Measurements from ENCODE around the gene NCK1.
A peak's percentile ranks its signal among the peaks of the same experiment; 100 is the strongest.

NCK1 gene

DNA sequence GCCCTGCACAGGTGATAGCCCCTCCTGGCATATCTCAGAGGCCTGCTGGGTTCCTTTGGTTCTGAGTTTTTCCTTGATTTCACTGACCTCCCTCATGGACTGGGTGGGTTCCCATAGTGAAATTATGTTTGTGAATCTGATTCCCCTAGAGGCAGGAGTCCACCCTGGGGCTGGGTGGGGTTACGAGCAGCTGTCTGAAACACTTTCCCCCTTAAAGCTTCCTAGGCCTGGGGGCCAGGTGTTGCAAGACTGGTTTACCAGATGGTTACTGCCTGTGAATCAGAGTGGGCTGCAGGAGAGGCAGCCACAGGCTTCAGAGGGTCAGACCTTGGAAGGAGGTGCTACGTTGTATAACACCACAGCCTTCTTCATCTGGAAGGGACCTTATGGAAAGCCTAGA lies 130.1 kb downstream of the NCK1 start:
- no peaks in the 10 kb centered on the region for H3K9me3 ChIP-seq (ENCODE audit: control extremely low read depth in 1 of 5, control insufficient read depth in 4 of 5, insufficient read depth in 2 of 5, low read depth in 1 of 5, low read length in 4 of 5)
- ChIA-PET POLR2A (interaction anchor here (0.6 kb wide), 1 partner anchor 702 kb away, joined by 3 read pairs; no protein-coding TSS in a partner anchor), CTCF (no interaction called here)
- no peak overlapping the region for H3K27ac ChIP-seq (ENCODE audit: insufficient read depth in 1 of 2, low read depth in 1 of 2, low read length in 2 of 2, poor library complexity in 1 of 2, severe bottlenecking in 2 of 2)
- no peak for DNase-seq
- H3K4me3 ChIP-seq (ENCODE audit: control insufficient read depth in 1 of 7, extremely low read depth in 1 of 7, insufficient read depth in 4 of 7, low read depth in 2 of 7, low read length in 6 of 7), result no peak overlapping the region
- H3K4me1 ChIP-seq (ENCODE audit: control extremely low read depth in 1 of 4, control insufficient read depth in 4 of 4, insufficient read depth in 4 of 4, low read length in 3 of 4), result peaks cover 0 to 15% (median 12%) of the 10 kb centered on the region in 4 experiments
- H3K27me3 ChIP-seq (replicated peaks in 2 of 5; ENCODE audit: control insufficient read depth in 4 of 5, insufficient read depth in 5 of 5, low read length in 4 of 5), result no peaks in the 10 kb centered on the region
- no peaks in the 10 kb centered on the region for H3K36me3 ChIP-seq (ENCODE audit: control insufficient read depth in 4 of 4, insufficient read depth in 4 of 4, low read length in 3 of 4)
- WGBS (ENCODE audit: insufficient coverage), result 100% methylated on average over 1 of the region's 2 CpGs

GRCh38 chr3:136994772-136995516 lies 132.9 kb downstream of the NCK1 start:
- CTCF ChIA-PET, result no interaction called here
- peaks cover 0 to 15% (median 12%) of the 10 kb centered on the region in 4 experiments for H3K4me1 ChIP-seq (ENCODE audit: control extremely low read depth in 1 of 4, control insufficient read depth in 4 of 4, insufficient read depth in 4 of 4, low read length in 3 of 4)
- WGBS (ENCODE audit: insufficient coverage), result 43% methylated on average over 6 of the region's 8 CpGs
- DNase-seq, result peak in 2 of 3 donors; percentile 23 to 29
- H3K27me3 ChIP-seq (replicated peaks in 2 of 5; ENCODE audit: control insufficient read depth in 4 of 5, insufficient read depth in 5 of 5, low read length in 4 of 5), result no peaks in the 10 kb centered on the region
- POLR2A ChIA-PET, result no interaction called here
- no peaks in the 10 kb centered on the region for H3K36me3 ChIP-seq (ENCODE audit: control insufficient read depth in 4 of 4, insufficient read depth in 4 of 4, low read length in 3 of 4)
- no peak overlapping the region for H3K27ac ChIP-seq (ENCODE audit: insufficient read depth in 1 of 2, low read depth in 1 of 2, low read length in 2 of 2, poor library complexity in 1 of 2, severe bottlenecking in 2 of 2)
- no peaks in the 10 kb centered on the region for H3K9me3 ChIP-seq (ENCODE audit: control extremely low read depth in 1 of 5, control insufficient read depth in 4 of 5, insufficient read depth in 2 of 5, low read depth in 1 of 5, low read length in 4 of 5)
- H3K4me3 ChIP-seq (ENCODE audit: control insufficient read depth in 1 of 7, extremely low read depth in 1 of 7, insufficient read depth in 4 of 7, low read depth in 2 of 7, low read length in 6 of 7), result peak overlapping the region in 1 of 7 experiments; percentile 36

GRCh38 chr3:136995652-136996051 lies 133.6 kb downstream of the NCK1 start:
- WGBS (ENCODE audit: insufficient coverage), result 40% methylated on average over 1 of the region's 1 CpG
- peak in 1 of 3 donors; percentile 17 for DNase-seq
- Histone ChIP-seq H3K36me3 (ENCODE audit: control insufficient read depth in 4 of 4, insufficient read depth in 4 of 4, low read length in 3 of 4) (no peaks in the 10 kb centered on the region), H3K4me1 (ENCODE audit: control extremely low read depth in 1 of 4, control insufficient read depth in 4 of 4, insufficient read depth in 4 of 4, low read length in 3 of 4) (peaks cover 0 to 15% (median 12%) of the 10 kb centered on the region in 4 experiments), H3K4me3 (ENCODE audit: control insufficient read depth in 1 of 7, extremely low read depth in 1 of 7, insufficient read depth in 4 of 7, low read depth in 2 of 7, low read length in 6 of 7) (no peak overlapping the region), H3K27me3 (replicated peaks in 2 of 5; ENCODE audit: control insufficient read depth in 4 of 5, insufficient read depth in 5 of 5, low read length in 4 of 5) (no peaks in the 10 kb centered on the region), H3K9me3 (ENCODE audit: control extremely low read depth in 1 of 5, control insufficient read depth in 4 of 5, insufficient read depth in 2 of 5, low read depth in 1 of 5, low read length in 4 of 5) (no peaks in the 10 kb centered on the region), H3K27ac (ENCODE audit: insufficient read depth in 1 of 2, low read depth in 1 of 2, low read length in 2 of 2, poor library complexity in 1 of 2, severe bottlenecking in 2 of 2) (no peak overlapping the region)
- POLR2A ChIA-PET, result no interaction called here
- CTCF ChIA-PET, result interaction anchor here (0.9 kb wide), 1 partner anchor 76 kb away, joined by 3 read pairs; no protein-coding TSS in a partner anchor

Data from common myeloid progenitor, CD34-positive (primary cell).